ENCODE measurements around the gene MIER1. TPM values are rescaled to one million over a fixed set of nuclear protein-coding genes. Genes with fewer than 3 reads are reported as not detected.

MIER1 gene
- total RNA-seq, 1 donor from 2014 or later = 29.7 TPM

Other genes starting within 250 kb of the MIER1 start
- gene DYNLT5, start 172.5 kb upstream of the MIER1 start, total RNA-seq = 0.52 TPM
- not detected for gene INSL5, start 123.7 kb upstream of the MIER1 start, total RNA-seq
- gene DNAI4, start 134 bp upstream of the MIER1 start, total RNA-seq = 12.5 TPM
- 7.8 TPM for gene SLC35D1, start 129.2 kb downstream of the MIER1 start, total RNA-seq
- not detected for gene C1orf141, start 210.0 kb downstream of the MIER1 start, total RNA-seq
- gene IL23R, start 241.5 kb downstream of the MIER1 start, total RNA-seq = not detected

Measured in skeletal muscle tissue (tissue), 1 donor.